SK-N-SH (cell line): Measurements from ENCODE around the gene FMN1. TPM values are rescaled to one million over a fixed set of nuclear protein-coding genes. Genes with fewer than 3 reads are reported as not detected.

Experiments used
- CTCF ChIA-PET: fragments of 300-600, 350-600 bp; formaldehyde crosslinking; extraction: SDS; loops from one replicate; lab custom pipeline; 2021; lab: Yijun Ruan, JAX
- POLR2A ChIA-PET: fragments of 350-600 bp; sonication (Branson Sonifier 250); formaldehyde crosslinking; extraction: SDS; loops from one replicate; lab custom pipeline; 2020; ENCODE audit warnings: antibody characterized with exemption, inconsistent platforms; lab: Yijun Ruan, JAX
- DNase-seq: peaks from one replicate; pipeline ENCODE4 v3.0.0; 2012
- H2AFZ ChIP-seq: fragments of 200-600 bp; sonication (generic); 2 replicates; pipeline ENCODE4 v1.8.1; 2016; ENCODE audit warnings: antibody characterized with exemption, mild to moderate bottlenecking, low read depth
- H3F3A ChIP-seq: fragments of 200-600 bp; sonication (generic); replicated peaks from 2 replicates; pipeline ENCODE3; 2016; ENCODE audit warnings: antibody characterized with exemption, mild to moderate bottlenecking; ENCODE audit not compliant: insufficient read depth
- H3K27ac ChIP-seq, 2 experiments: fragments of 200-500 bp in 1 of 2; fragments of 200-600 bp in 1 of 2; sonication (Bioruptor generic) in 1 of 2; sonication (generic), shearing (Covaris generic) in 1 of 2; 2 replicates each; pipeline versions ENCODE4 v1.5.1 to v1.6.1; 2014 to 2016; ENCODE audit warnings: low read depth in 2 of 2, inconsistent platforms in 1 of 2, low read length in 1 of 2, mild to moderate bottlenecking in 1 of 2, mixed read lengths in 1 of 2
- H3K27me3 ChIP-seq: fragments of 200-600 bp; sonication (generic), shearing (Covaris generic); 2 replicates; pipeline ENCODE4 v1.6.1; 2016; ENCODE audit warnings: mixed run types; ENCODE audit not compliant: insufficient read depth
- H3K36me3 ChIP-seq, 2 experiments: fragments of 200-500 bp in 1 of 2; fragments of 200-600 bp in 1 of 2; sonication (Bioruptor generic) in 1 of 2; sonication (generic) in 1 of 2; replicated peaks in 1 of 2; 2 replicates each; pipeline versions ENCODE3 to v1.5.1; 2014 to 2016; ENCODE audit warnings: low read length in 1 of 2, mild to moderate bottlenecking in 1 of 2; ENCODE audit not compliant: insufficient read depth in 2 of 2, control insufficient read depth in 1 of 2
- H3K4me1 ChIP-seq, 2 experiments: fragments of 200-500 bp in 1 of 2; fragments of 200-600 bp in 1 of 2; sonication (Bioruptor generic) in 1 of 2; sonication (generic), shearing (Covaris generic) in 1 of 2; 2 replicates each; pipeline versions ENCODE4 v1.5.1 to v1.6.1; 2014 to 2016; ENCODE audit warnings: low read depth in 1 of 2, low read length in 1 of 2, mixed run types in 1 of 2; ENCODE audit not compliant: insufficient read depth in 2 of 2, control insufficient read depth in 1 of 2
- H3K4me2 ChIP-seq: fragments of 200-600 bp; sonication (generic), shearing (Covaris generic); 2 replicates; pipeline ENCODE4 v1.6.1; 2017; ENCODE audit warnings: mixed run types
- H3K4me3 ChIP-seq, 2 experiments: fragments of 200-500 bp in 1 of 2; fragments of 200-600 bp in 1 of 2; sonication (Bioruptor generic) in 1 of 2; sonication (generic), shearing (Covaris generic) in 1 of 2; 2 replicates each; pipeline versions ENCODE4 v1.5.1 to v1.8.1; 2014 to 2016; ENCODE audit warnings: low read depth in 2 of 2, inconsistent platforms in 1 of 2, low read length in 1 of 2, mild to moderate bottlenecking in 1 of 2, mixed read lengths in 1 of 2, moderate library complexity in 1 of 2
- H3K79me2 ChIP-seq: fragments of 200-600 bp; sonication (generic); 2 replicates; pipeline ENCODE4 v1.8.1; 2017; ENCODE audit warnings: mild to moderate bottlenecking; ENCODE audit not compliant: insufficient read depth
- H3K9ac ChIP-seq: fragments of 200-600 bp; sonication (generic); 2 replicates; pipeline ENCODE4 v1.6.1; 2017; ENCODE audit warnings: mixed run types
- H3K9me2 ChIP-seq: fragments of 200-600 bp; sonication (generic); 2 replicates; pipeline ENCODE4 v1.6.1; 2017; ENCODE audit warnings: mixed run types
- H3K9me3 ChIP-seq: fragments of 200-600 bp; sonication (generic); 2 replicates; pipeline ENCODE4 v1.6.1; 2017; ENCODE audit warnings: mixed run types, mild to moderate bottlenecking, moderate library complexity
- H4K20me1 ChIP-seq: fragments of 200-600 bp; sonication (generic); 2 replicates; pipeline ENCODE4 v1.6.1; 2017; ENCODE audit warnings: mild to moderate bottlenecking, mixed run types; ENCODE audit not compliant: insufficient read depth
- EP300 ChIP-seq, 2 experiments: IDR thresholded peaks; 2 replicates each; pipeline versions ENCODE4 v1.4.0 to v1.6.1; 2012; ENCODE audit warnings: borderline replicate concordance in 1 of 2, low read depth in 1 of 2, low read length in 1 of 2
- FOSL2 ChIP-seq: IDR thresholded peaks from 2 replicates; pipeline ENCODE4 v1.4.0; 2012; ENCODE audit warnings: low read depth, mild to moderate bottlenecking, moderate library complexity, borderline replicate concordance
- IRF3 ChIP-seq: fragments of 150-350 bp; IDR thresholded peaks from 2 replicates; pipeline ENCODE4 v1.6.1; 2016; ENCODE audit warnings: mild to moderate bottlenecking, low read depth, low read length
- JUND ChIP-seq: IDR thresholded peaks from 2 replicates; pipeline ENCODE4 v1.4.0; 2012
- NRF1 ChIP-seq: IDR thresholded peaks from 2 replicates; pipeline ENCODE4 v1.6.1; 2012; ENCODE audit warnings: low read depth, mild to moderate bottlenecking, low read length
- PBX3 ChIP-seq: IDR thresholded peaks from 2 replicates; pipeline ENCODE4; 2012
- POLR2AphosphoS5 ChIP-seq: IDR thresholded peaks from 2 replicates; pipeline ENCODE4 v1.6.1; 2012; ENCODE audit warnings: low read depth, low read length
- RCOR1 ChIP-seq: fragments of 150-350 bp; IDR thresholded peaks from 2 replicates; pipeline ENCODE4 v1.6.1; 2017; ENCODE audit warnings: antibody characterized with exemption, low read length
- TCF12 ChIP-seq: IDR thresholded peaks from 2 replicates; pipeline ENCODE4 v1.4.0; 2012
- TEAD4 ChIP-seq: IDR thresholded peaks from 2 replicates; pipeline ENCODE4 v1.4.0; 2012; ENCODE audit warnings: mild to moderate bottlenecking, borderline replicate concordance; ENCODE audit not compliant: insufficient read depth
- USF2 ChIP-seq: fragments of 150-350 bp; IDR thresholded peaks from 2 replicates; pipeline ENCODE4 v1.6.1; 2017; ENCODE audit warnings: antibody characterized with exemption, low read length, low read depth, borderline replicate concordance
- WGBS: methylation state at CpG from one replicate; pipeline ENCODE4 v1.1.6; 2017; ENCODE audit warnings: low lambda C conversion rate; 5-methylcytosine and 5-hydroxymethylcytosine counted together
- polyA plus RNA-seq, 3 experiments: library from polyadenylated mRNA; depleted of rRNA; stranded (reverse); fragments of >200 nt; gene quantifications; 2 replicates each; pipeline ENCODE4 v1.2.3, GENCODE V29; 2012

Gene FMN1
- polyA plus RNA-seq, 1 of the 3 experiments (the other 2 are of a cell fraction): 9.1 TPM

GRCh38 chr15:32878342-32878741 is 316.2 kb downstream of the FMN1 start (continued):
- TF ChIP-seq IRF3 (no peak), NRF1 (no peak), FOSL2 (no peak), RCOR1 (no peak), TEAD4 (no peak)

GRCh38 chr15:32877252-32878019 is 317.1 kb downstream of the FMN1 start:
- peaks cover 62% of the 10 kb centered on the region for H3F3A ChIP-seq
- no peak overlapping the region for H3K4me3 ChIP-seq
- ChIA-PET POLR2A (no interaction called here), CTCF (interaction anchor here (0.8 kb wide), 1 partner anchor 215 kb away, joined by 4 read pairs; no protein-coding TSS in a partner anchor)
- H3K79me2 ChIP-seq: peaks cover 22% of the 10 kb centered on the region; the same call in 1 of the 2 replicates
- no peak overlapping the region; the same call in 1 of the 2 replicates for H3K9ac ChIP-seq
- no peak overlapping the region for H2AFZ ChIP-seq
- H3K27me3 ChIP-seq: no peaks in the 10 kb centered on the region
- H3K36me3 ChIP-seq: peaks cover 14 to 67% of the 10 kb centered on the region in 2 experiments
- no peak for TF ChIP-seq USF2
- 0 out of 4 replicates have a peak, but pooled peaks of 1 of the 2 experiments have one; percentile 11 for TF ChIP-seq EP300 (IDR thresholded peaks at IDR 0.05; ENCODE audit: borderline replicate concordance in 1 of 2, low read depth in 1 of 2, low read length in 1 of 2)
- 0 out of 2 replicates have a peak, but pooled peaks have one; percentile 0 for TF ChIP-seq TCF12
- TF ChIP-seq PBX3: peak; percentile 40; the same call in 1 of the 2 replicates
- TF ChIP-seq JUND: peak; percentile 30; the same call in 1 of the 2 replicates
- TF ChIP-seq POLR2AphosphoS5: no peak
- 0 out of 2 replicates have a peak, but pooled peaks have one; percentile 24 for TF ChIP-seq FOSL2
- H3K9me3 ChIP-seq: no peaks in the 10 kb centered on the region
- WGBS: 16% methylated on average over 3 of the region's 3 CpGs
- H3K9me2 ChIP-seq: no peaks in the 10 kb centered on the region
- H4K20me1 ChIP-seq: no peaks in the 10 kb centered on the region
- H3K4me2 ChIP-seq: no peak overlapping the region
- DNase-seq: no peak
- peak overlapping the region; percentile 55 to 91; a peak in 3 of 4 replicates for H3K27ac ChIP-seq
- H3K4me1 ChIP-seq: peaks cover 5 to 11% of the 10 kb centered on the region in 2 experiments; a peak in 3 of 4 replicates
